Measurements from ENCODE around the gene ENKD1.
A peak's percentile ranks its signal among the peaks of the same experiment; 100 is the strongest.
"Not testable (repeated sequence)": the region's sequence is repeated elsewhere in the genome, so short reads cannot be mapped to it uniquely, and the experiment has no call there.

ENKD1 gene, protein sequence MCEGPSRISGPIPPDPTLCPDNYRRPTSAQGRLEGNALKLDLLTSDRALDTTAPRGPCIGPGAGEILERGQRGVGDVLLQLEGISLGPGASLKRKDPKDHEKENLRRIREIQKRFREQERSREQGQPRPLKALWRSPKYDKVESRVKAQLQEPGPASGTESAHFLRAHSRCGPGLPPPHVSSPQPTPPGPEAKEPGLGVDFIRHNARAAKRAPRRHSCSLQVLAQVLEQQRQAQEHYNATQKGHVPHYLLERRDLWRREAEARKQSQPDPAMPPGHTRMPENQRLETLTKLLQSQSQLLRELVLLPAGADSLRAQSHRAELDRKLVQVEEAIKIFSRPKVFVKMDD

DNA sequence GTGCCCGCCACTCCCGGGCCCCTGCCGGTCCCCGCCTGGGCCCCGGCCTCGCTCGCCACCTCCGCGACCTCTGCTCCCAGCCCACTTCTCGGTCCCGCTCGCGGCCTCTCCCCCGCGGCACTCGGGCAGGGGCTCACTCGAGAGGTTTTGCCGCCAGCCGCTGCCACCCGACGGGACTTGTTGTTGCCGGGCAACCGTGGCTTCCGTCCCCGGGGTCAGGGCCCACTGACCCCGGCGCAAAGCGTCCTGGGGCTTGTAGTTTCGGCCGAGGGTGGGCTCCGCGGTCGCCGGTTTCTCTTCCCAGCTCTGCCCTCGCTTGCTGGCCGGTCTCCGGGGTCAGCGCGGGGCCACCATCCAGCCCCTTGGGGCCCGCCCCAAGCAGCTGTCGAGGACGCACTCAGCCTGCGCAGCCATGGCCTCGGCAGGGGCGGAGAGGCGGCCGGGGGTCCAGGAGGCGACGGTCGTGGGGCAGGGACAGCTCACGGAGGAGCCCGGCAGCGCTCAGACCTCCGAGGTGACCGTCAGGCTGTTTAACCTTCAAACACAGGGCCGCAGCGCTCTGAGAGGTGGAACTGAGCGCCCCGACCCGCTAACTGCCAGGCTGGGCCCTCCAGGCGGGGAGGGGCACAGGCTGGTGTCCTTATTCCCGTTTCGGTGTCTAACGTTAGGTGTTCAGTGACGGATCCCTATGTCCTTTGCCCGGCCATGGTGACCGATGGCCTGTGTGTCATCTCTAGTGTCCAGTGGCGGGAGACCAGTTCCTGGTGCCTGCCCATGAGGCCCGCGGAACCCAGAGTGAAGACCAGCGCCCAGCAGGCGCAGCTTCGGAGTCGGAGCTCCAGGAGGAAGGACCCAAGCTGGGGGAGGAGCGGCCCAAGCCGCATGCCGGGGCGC lies at the start of gene ENKD1, which contains the start of gene C16orf86:
Gene ENKD1 (minus strand): TSS at position 192 of the 894 bp plus-strand sequence. CDS start 308 bp downstream, outside the sequence.
Gene C16orf86 (plus strand): TSS at position 256 of the 894 bp plus-strand sequence. CDS start 157 bp downstream, at position 413.
- DNase-seq (ENCODE audit: low read depth, low spot score) = peak; percentile 56

- DNase-seq (ENCODE audit: low read depth, low spot score) = no peak
These were observed 49.5 kb upstream of the ENKD1 start for GRCh38 chr16:67716097-67716496.

DNA sequence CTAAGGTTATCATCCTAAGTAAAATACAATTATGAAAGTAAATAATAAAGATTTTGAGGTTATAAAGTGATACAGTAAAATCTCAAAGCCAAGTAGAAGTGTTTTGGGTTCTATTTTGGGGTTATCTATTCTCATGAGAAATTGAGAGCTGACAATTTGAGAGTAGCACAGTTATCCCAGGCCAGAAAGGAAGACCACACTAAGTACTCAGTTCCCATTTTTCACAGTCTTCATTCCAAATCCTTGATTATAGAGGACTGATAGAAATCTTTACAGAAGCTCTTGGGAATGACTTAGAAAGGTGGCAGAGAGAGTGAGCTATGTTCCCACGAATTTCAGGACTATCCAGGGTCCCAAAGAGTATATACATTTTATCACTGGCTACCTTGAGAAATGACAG lies 48.0 kb upstream of the ENKD1 start:
- no peak for DNase-seq (ENCODE audit: low read depth, low spot score)

GRCh38 chr16:67713647-67714273 lies 47.2 kb upstream of the ENKD1 start:
- no peak for DNase-seq (ENCODE audit: low read depth, low spot score)

GRCh38 chr16:67710607-67711006 lies 44.1 kb upstream of the ENKD1 start:
- no peak for DNase-seq (ENCODE audit: low read depth, low spot score)

- DNase-seq (ENCODE audit: low read depth, low spot score) = no peak
These were observed 42.5 kb upstream of the ENKD1 start for GRCh38 chr16:67709050-67709449.

DNA sequence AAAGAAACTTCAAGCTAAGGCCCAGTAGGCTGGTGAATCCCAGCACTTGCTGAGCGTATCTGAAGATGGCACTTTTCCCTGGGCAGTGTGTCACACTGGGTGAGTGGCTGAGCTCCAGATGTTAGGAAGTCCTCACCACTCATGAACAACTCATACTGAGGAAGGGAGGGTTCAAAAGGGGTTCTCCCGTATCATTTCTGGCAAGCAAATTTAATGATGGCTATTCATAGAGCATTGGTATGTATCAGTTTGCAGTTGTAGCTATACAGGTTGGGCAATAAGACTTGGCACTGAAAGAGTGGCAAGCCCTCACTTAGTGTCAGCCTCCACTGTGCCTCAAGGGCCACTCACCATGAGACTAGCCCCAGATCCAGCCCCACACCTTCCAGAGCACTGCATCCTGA lies 41.8 kb upstream of the ENKD1 start:
- no peak for DNase-seq (ENCODE audit: low read depth, low spot score)

GRCh38 chr16:67707790-67708189 lies 41.2 kb upstream of the ENKD1 start:
- no peak for DNase-seq (ENCODE audit: low read depth, low spot score)

DNA sequence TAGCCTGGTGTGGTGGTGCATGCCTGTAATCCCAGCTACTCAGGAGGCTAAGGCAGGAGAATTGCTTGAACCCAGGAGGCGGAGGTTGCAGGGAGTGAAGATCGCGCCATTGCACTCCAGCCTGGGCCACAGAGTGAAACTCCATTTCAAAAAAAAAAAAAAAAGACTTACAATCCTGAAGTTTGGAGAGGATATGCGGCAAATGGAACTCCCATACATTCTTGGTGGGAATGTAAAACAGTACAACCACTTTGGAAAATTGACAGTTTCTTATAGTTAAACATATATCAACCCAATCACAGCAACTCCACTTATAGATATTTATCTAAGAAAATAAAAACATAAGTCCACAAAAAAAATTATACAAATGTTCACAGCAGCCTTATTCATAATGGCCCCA lies 40.7 kb upstream of the ENKD1 start:
- no peak for DNase-seq (ENCODE audit: low read depth, low spot score)

DNA sequence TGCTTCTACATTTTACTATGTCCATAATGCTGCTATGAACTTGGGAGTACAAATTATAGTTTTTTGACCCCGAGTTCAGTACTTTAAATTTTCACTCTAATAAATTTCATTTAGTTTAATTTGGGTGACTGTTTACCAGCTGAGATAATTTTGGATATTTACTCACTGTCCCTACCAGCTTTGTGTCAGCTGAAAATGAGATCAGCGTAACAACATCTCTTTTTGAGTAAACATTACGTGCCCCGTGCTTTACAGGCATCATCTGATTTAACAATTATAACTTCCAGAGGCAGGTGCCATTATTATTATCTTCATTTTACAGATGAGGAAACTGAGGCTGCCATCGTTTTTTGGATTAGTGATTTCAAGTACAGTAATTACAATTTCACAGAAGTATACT lies 37.6 kb upstream of the ENKD1 start:
- DNase-seq (ENCODE audit: low read depth, low spot score) = no peak

GRCh38 chr16:67703626-67704025 lies 37.1 kb upstream of the ENKD1 start:
- no peak for DNase-seq (ENCODE audit: low read depth, low spot score)

DNA sequence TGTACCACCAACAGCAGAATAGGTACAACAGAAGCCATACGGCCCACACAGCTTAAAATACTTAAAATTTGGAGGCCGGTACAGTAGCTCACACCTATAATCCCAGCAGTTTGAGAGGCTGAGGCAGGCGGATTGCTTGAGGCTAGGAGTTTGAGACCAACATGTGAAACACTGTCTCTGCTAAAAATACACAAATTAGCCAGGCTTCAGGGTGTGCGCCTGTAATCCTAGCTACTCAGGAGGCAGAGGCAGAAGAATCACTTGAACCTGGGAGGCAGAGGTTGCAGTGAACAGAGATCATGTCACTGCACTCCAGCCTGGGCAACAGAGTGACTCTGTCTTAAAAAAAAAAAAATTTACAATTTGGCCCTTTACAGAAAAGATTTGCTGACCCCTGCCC lies 35.6 kb upstream of the ENKD1 start:
- no peak for DNase-seq (ENCODE audit: low read depth, low spot score)

DNA sequence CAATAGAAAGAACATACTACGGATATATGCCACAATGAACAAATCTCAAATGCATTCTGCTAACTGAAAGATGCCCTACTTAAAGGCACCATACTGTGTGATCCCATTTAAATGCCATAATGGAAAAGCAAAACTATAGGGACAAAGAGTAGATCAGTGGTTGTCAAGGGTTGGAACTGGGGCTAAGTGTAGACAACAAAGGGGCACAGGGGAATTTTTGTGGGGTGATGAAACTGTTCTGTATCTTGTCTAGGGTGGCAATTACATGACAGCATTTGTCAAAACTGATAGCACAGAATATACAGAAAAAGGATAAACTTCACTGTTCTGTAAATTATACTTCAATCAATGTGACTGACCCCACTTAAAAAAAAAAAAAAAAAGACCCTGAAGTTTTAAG lies 34.9 kb upstream of the ENKD1 start:
- no peak for DNase-seq (ENCODE audit: low read depth, low spot score)

DNA sequence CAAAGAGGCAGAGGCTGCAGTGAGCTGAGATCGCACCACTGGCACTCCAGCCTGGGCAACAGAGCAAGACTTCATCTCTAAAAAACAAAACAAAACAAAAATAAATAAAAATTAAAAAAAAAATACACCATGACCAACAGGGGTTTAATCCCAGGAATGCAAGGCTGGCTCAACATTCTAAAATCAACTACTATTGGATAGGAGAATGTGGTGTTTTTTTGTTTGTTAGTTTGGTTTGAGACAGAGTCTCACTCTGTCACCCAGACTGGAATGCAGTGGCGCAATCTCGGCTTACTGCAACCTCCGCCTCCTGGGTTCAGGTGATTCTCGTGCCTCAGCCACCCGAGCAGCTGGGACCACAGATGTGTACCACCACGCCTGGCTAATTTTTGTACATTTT lies 32.7 kb upstream of the ENKD1 start:
- DNase-seq (ENCODE audit: low read depth, low spot score) = no peak

- no peak for DNase-seq (ENCODE audit: low read depth, low spot score)
These were observed 31.1 kb upstream of the ENKD1 start for GRCh38 chr16:67697422-67698185.

GRCh38 chr16:67694611-67695010 lies 28.1 kb upstream of the ENKD1 start:
- no peak for DNase-seq (ENCODE audit: low read depth, low spot score)

GRCh38 chr16:67693517-67694285 lies 27.2 kb upstream of the ENKD1 start:
- DNase-seq (ENCODE audit: low read depth, low spot score) = not testable (repeated sequence)

GRCh38 chr16:67685388-67686112 lies 19.0 kb upstream of the ENKD1 start:
- DNase-seq (ENCODE audit: low read depth, low spot score) = no peak

GRCh38 chr16:67683767-67684166 lies 17.2 kb upstream of the ENKD1 start:
- no peak for DNase-seq (ENCODE audit: low read depth, low spot score)

Measured in activated naive CD8-positive, alpha-beta T cell treated with anti-CD3 and anti-CD28 coated beads, Interleukin-2, amount 50 U/mL, for 16 hours (primary cell).